GM19468 (cell line): ENCODE measurements around the gene PRRC2C.
"Not testable (repeated sequence)": the region's sequence is repeated elsewhere in the genome, so short reads cannot be mapped to it uniquely, and the experiment has no call there.

Source experiments
- ATAC-seq: cut with Tn5 transposase; IDR thresholded peaks from one replicate; pipeline ENCODE4 v1.9.1; 2021; ENCODE audit warnings: mild to moderate bottlenecking, moderate library complexity, moderate number of reproducible peaks; ENCODE audit not compliant: unreplicated experiment; ENCODE audit errors: extremely low read depth

The PRRC2C gene

DNA sequence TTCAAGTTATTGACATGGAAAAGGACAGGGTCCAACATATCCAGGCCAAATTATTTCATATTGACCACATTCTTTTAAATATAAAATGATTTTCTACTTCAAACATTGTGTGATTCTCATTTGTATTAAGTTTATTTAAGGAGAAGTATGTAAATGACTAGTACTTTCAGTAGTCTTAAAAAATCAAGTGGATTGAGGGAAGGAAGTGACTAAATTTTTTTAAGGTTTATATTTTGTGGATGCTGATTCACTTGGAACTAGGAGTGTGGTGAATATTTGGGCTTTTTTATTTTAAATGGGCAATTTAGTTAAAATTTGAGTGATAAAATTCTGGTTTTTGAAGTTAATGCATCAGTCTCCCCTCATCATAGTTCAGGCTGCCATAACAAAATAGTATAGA, 10.1 kb downstream of the PRRC2C start:
- no peak for ATAC-seq

DNA sequence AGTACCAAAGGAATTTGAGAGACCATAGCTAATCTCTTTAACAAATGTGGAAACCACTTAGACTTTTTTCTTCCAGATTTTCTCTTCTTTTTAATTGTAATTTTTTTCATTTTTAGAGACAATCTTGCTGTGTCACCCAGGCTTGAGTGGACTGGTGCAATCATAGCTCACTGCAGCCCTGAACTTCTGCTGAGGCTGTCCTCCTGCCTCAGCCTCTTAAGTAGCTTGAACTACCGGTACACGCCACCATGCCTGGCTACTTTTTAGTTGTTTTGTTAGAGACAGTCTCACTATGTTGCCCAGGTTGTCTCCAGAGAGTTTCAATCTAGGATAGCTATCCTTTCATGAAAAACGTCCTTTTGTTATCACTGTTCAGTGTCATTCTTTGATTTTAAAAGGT, 15.0 kb downstream of the PRRC2C start:
- ATAC-seq = no peak

DNA sequence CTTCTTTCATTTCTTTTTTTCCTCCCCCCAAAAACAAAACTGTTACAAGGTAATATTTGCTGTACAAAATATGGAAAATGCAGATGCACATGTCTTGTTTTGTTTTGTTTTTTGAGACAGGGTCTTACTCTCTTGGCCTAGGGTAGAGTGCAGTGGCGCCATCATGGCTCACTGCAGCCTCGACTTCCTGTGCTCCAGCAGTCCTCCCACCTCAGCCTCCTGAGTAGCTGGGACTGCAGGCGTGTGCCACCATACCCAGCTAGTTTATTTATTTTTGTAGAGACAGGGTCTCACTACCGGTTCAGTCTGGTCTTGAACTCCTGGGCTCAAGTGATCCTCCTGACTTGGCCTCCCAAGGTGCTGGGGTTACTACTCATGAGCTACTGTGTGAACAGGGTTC, 15.5 kb downstream of the PRRC2C start:
- no peak for ATAC-seq

DNA sequence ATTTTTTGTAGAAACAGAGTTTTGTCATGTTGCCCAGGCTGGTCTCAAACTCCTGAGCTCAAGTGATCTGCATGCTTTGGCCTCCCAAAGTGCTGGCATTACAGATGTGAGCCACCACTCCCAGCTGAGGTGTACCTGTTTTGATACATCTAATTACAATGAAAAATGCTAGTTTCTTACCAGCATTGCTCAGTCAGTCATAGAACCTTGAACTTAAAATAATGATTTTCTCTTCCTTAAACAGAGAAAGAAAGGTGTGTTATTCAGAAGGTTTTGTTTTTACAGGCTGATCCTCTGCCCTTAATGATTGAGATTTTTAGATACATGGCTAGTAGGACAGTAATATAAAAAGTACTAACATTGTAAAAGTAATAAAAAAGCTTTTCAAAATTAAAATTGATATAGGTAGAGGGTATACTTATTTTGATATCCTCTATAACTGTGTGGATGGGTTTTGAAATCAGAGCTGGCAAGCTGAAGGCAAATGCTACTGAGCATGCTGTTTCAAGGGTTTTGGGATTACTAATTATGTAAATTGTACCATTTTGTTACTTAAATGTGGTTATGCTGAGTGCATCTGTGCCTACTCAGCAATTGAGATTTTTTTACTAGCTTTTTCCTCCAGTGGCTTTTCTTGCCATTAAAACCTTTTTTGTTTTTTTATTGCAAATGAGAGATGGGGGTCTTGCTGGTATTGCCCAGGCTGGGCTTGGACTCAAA, 16.1 kb downstream of the PRRC2C start:
- peak; percentile 69 for ATAC-seq

DNA sequence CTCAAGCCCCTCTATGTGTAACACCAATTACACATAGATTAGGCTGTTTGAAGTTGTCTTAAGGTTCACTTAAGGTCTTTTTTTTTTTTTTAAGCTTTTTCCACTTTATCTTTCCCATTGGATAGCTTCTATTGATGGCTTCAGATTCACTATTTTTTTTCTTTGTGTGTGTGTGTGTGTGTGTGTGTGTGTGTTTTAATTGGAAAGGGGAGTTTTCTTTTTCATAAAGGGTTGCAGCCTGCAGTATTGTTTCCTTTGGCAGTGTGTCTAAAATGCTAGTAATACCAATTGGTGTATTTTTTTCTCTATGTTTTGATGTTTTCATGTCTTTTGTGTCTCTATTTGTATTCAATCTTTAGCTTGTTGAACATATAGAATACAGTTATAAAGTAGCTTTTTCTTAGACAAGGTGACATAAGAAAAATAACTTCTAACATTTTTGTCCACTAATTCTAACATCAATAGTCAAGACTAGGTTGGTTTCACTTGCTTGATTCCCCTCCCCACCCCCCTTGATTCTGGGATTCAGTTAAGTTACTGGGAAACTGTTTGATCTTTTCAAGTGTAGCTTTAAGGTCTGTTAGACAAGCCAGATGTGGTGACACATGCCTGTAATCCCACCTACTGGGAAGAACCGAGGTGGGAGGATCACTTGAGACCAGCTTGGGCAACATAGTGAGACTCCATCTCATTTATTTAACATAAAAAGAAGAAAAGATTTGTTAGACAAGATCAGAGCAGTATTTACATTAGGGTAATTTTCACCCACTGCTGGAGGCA, 21.4 kb downstream of the PRRC2C start:
- ATAC-seq = no peak

DNA sequence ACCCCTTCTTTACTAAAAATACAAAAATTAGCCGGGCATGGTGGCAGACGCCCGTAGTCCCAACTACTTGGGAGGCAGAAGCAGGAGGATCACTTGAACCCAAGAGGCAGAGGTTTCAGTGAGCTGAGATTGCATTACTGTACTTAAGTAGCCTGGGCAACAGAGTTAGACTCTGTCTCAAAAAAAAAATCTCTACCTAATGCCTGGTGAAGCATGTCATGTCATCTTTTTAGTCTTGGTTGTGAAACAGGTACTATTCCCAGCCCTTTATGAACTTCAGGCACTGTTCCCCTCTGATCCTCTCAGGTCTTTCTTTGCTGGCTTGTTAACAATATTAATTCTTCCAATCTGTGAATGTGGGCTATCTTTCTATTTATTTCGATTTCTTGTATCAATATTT, 22.1 kb downstream of the PRRC2C start:
- ATAC-seq = no peak

DNA sequence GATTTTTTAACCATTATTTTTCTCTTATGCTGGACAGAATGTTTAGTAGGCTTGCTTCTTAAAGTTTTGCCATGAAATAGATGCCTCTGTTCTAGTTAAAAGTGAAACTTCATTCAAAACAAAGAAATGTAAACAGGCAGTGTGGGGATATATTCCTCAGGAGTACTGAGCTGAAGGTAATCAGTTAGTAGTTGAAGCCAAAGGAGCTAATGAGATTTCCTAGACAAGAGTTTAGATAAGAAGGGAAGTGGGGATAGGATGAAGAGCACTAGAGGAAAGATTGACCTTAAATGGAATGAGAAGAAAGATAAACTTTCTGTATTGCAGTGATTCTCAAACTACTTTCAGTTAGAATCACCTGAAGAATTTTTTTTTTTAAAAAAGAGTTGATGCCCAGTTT, 23.9 kb downstream of the PRRC2C start:
- no peak for ATAC-seq

DNA sequence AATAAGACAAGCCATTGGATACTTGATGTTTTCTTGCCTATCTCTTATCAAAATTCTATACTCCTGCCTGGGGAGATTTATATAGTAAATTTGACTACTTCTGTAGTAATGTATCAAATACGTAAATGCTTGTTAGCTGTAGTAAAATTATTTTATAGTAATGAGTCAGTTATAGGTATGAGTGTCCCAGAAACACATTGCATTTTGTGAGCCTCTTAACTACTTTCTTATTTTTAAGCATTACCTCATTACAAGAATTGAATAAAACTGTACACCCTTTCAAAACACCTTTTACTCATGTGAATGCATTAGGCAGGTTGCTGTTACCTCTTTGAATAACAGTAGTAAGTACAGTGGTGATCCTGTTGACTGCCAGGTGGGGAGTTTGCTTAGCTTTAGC, 28.4 kb downstream of the PRRC2C start:
- ATAC-seq = no peak

DNA sequence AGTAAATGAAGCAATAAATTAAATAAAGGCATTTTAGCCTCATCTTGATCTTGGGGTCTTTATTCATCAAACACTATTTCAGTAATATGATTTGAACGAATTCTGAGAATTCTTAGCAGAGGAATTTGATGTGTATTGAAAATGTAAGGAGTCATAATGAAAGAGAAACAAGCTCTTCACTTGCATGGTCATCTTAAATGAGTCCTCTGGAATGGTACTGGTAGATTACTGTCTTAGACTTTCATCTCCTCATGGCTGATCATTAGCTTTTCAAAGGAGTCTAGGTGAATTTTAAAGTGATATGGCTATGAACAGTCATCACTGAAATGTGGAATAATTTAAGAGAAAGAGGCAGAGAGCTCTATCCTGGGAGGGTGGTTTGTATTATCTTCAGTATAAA, 30.0 kb downstream of the PRRC2C start:
- no peak for ATAC-seq

DNA sequence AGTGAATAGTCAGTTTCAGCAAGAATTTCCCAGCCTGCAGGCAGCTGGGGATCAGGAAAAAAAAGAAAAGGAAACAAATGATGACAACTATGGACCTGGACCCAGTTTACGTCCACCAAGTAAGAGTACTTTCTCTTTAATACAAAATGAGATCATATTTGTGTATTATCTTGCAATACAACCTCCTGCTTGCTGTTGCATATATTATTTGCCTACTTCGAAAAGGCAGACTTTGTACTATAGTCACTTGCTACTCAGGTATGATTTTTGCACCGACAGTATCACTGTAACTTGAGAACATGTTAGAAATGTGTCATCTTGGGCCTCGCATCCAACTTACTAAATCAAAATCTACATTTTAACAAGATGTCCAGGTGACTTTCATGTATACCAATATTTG, 30.4 kb downstream of the PRRC2C start:
- no peak for ATAC-seq

DNA sequence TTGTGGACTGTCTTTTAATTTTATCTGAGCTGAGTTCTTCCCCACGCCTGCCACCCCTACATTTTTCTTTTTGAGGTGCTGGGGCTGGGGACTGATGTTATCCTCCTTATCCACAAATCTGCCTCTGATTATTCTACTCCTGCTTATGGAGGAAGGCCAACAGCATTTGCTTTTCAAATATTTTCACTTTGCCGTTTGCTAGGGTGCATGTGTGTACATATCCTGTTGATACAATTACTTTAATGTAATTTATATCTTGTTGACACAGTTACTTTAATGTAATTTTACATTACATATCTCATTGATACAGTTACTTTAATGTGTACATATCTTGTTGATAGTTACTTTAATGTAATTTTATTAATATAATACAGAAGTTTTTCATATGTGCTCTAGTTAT, 36.2 kb downstream of the PRRC2C start:
- ATAC-seq = no peak

DNA sequence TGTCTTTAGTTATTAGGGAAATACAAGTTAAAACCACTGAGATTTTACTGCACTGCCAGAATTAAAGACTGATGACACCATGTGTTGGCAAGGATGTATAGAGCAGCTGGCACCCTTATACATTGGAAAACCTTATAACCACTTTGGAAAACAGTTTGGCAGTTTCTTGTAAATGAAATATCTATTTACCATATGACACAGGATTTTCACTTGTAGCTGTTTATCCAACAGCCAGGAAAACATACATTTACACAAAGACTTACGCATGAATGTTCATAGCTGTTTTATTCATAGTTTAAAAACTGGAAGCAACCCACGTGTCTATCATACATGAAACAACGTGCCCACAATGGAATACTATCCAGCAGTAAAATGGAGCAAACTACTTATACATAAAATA, 45.3 kb downstream of the PRRC2C start:
- ATAC-seq = no peak

DNA sequence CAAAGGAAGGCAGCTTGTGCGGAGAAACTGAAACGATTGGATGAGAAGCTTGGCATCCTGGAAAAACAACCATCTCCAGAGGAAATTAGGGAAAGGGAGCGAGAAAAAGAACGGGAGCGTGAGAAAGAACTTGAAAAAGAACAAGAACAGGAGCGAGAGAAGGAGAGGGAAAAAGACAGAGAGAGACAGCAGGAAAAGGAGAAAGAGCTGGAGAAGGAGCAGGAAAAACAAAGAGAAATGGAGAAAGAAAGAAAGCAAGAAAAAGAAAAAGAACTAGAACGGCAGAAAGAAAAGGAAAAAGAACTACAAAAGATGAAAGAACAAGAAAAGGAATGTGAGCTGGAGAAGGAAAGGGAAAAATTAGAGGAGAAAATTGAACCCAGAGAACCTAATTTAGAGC, 47.2 kb downstream of the PRRC2C start:
- ATAC-seq = no peak

DNA sequence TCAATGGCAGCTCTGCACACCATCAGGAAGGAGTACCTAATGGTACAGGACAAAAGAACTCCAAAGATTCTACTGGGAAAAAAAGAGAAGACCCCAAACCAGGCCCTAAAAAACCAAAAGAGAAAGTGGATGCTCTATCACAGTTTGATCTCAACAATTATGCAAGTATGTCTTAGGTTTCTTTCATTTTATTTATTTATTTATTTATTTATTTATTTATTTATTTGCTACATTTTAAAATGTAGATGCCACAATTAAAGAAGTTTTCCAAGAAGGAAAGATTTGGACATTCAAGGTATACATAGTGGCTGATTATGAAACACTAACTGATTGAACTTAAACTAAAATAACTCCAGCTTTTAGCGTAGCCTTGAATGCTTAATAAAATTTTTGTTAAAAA, 60.2 kb downstream of the PRRC2C start:
- no peak for ATAC-seq

DNA sequence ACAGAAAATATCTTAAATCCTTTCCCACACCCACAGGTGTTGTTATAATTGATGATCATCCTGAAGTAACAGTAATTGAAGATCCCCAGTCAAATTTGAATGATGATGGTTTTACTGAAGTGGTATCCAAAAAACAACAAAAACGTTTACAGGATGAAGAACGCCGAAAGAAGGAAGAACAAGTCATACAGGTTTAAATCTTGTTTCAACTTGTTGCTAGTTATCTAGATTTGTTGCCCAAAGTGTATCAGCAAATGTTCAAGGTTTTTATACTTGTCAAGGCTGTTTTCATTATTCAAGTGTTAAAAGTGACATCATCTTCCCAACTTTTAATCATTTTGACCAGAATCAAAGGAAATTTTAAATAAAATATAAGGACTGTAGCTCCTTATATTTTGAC, 64.7 kb downstream of the PRRC2C start:
- ATAC-seq = no peak

DNA sequence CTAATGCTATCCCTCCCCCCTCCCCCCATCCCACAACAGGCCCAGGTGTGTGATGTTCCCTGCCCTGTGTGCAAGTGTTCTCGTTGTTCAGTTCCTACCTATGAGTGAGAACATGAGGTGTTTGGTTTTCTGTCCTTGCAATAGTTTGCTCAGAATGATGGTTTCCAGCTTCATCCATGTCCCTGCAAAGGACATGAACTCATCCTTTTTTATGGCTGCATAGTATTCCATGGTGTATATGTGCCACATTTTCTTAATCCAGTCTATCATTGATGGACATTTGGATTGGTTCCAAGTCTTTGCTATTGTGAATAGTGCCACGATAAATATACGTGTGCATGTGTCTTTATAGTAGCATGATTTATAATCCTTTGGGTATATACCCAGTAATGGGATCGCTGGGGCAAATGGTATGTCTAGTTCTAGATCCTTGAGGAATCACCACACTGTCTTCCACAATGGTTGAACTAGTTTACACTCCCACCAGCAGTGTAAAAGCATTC, 65.3 kb downstream of the PRRC2C start:
- not testable (repeated sequence) for ATAC-seq

DNA sequence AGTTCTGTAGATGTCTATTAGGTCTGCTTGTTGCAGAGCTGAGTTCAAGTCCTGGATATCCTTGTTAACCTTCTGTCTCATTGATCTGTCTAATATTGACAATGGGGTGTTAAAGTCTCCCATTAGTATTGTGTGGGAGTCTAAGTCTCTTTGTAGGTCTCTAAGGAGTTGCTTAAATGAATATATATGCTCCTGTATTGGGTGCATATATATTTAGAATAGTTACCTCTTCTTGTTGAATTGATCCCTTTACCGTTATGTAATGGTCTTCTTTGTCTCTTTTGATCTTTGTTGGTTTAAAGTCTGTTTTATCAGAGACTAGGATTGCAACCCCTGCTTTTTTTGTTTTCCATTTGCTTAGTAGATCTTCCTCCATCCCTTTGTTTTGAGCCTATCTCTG, 68.6 kb downstream of the PRRC2C start:
- ATAC-seq = not testable (repeated sequence)

DNA sequence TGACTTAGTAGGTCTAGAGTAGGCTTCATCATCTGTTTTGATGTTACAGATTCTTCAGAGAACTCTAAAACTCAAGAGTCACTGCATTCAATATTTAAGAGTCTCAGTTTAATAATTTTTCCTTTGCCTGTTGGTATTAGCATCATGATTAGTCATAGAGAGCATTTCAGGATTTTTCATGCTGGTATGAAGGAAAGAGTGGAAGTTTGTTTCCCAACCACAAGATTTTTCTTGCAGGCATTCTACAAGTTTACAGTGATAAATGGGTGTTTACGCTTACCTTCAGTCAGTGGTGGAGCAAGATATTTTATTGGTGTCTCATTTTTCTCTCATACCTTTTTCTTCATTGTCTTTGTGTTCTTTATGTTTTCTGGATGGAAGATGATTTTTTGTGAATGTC, 78.3 kb downstream of the PRRC2C start:
- ATAC-seq = no peak

DNA sequence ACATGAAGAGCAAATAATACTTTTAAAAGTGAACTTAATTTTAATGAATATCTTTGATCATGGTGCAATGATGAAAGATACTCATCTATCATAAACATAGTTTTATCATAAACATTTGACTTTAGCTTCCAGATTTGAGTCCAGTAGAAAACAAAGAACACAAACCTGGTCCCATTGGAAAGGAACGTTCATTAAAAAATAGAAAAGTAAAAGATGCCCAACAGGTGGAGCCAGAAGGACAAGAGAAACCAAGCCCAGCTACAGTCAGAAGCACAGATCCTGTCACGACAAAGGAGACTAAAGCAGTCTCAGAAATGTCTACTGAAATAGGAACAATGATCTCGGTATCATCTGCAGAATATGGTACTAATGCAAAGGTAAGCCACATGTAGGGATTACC, 81.1 kb downstream of the PRRC2C start:
- no peak for ATAC-seq

DNA sequence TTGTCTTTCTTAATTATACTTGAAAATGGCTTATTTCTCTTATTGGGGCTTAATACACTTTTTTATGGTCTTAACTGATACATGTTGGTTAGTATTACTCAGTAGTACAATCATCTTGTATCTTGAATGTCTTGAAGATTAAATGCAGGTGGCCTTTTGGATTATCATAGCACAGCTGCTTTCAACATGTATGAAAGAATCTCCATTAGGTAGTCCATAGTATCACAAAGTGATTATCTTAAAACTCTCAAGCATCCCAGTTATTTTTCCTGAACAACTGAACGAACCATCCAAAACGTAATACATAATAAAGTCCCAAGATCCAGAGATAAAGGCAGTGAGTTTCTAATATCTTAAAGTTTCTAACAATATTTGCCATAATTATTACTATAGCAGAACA, 85.0 kb downstream of the PRRC2C start:
- no peak for ATAC-seq

DNA sequence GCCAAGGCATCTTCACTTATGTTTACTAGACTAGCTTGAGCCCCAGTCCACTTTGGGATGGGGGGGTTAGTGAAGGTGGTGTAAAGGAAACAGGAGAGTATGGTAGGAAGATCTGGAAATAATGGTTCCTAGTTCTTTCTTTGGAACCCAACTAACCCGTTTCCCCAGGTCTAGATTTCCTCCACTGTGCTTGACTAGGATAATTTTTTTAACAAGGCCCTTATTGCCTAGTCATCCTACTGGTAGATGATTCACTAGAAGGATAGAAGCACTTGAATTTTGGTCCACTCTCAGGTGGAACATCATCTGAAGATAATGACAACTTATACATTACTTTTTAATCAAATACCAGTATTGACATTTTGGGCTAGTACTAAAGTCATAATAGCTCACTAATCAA, 90.8 kb downstream of the PRRC2C start:
- ATAC-seq = no peak

DNA sequence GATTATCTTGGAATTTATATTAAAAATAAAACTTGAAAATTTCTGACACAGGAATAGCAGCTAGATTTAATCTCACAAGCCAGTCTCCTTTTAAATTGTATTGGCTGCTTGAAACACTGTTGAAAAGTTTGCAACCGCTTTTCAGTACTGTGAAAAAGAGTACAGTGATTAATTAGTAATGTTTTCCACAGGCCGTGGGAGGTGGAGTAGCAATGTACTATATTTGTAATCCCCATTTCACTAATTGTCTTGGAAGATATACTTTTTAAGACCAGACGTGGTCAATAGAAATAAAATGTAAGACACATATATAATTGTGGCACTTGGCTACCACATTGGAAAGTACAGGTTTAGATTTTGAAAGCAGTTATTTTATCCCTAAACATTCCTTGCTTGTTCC, 95.9 kb downstream of the PRRC2C start:
- ATAC-seq = no peak
